ENCODE data around the gene CORO2B.

DNA sequence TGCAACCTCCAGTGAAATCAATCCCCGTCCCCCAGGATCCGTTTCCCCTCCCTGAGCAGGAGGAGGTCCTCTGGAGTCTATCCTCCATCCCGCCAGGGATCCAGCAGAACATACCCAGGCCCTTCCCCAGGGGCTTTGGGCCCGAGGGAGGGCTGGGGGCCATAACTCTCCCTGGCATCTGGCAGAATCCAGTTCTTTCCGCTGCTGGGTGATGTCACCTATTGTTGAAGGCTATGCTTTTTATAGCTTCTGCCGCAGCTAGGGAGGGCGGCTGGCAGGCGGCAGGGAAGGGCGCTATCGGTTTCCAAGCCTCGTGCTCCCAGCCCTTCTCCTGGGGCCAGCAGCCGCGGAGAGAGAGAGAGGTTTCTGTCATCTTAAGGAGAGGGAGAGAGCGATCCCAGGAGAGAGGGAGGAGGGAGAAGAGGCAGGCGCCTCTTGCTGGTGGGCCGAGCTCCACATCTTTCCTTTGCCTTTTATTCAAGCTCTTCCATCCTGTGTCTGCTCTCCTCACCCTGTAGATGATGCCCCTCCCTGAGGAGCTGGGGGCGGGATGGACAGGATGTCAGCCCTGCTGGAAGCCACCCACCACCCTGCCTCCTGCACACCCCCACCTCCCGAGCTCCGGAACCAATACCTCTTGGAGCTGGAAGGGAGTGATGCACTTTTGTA lies 121.8 kb downstream of the CORO2B start:
- TF ChIP-seq, protein P1, sequence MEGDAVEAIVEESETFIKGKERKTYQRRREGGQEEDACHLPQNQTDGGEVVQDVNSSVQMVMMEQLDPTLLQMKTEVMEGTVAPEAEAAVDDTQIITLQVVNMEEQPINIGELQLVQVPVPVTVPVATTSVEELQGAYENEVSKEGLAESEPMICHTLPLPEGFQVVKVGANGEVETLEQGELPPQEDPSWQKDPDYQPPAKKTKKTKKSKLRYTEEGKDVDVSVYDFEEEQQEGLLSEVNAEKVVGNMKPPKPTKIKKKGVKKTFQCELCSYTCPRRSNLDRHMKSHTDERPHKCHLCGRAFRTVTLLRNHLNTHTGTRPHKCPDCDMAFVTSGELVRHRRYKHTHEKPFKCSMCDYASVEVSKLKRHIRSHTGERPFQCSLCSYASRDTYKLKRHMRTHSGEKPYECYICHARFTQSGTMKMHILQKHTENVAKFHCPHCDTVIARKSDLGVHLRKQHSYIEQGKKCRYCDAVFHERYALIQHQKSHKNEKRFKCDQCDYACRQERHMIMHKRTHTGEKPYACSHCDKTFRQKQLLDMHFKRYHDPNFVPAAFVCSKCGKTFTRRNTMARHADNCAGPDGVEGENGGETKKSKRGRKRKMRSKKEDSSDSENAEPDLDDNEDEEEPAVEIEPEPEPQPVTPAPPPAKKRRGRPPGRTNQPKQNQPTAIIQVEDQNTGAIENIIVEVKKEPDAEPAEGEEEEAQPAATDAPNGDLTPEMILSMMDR (IDR thresholded peaks at IDR 0.05): no peak
- TF ChIP-seq POLR2A (IDR thresholded peaks at IDR 0.05): no peak

Data from ovary (tissue), 3 donors.